Endothelial cell of umbilical vein (primary cell): ENCODE measurements around the gene TBC1D8. TPM values are rescaled to one million over a fixed set of nuclear protein-coding genes. Genes with fewer than 3 reads are reported as not detected.

Source experiments
- BruUV-seq: library from RNA; stranded (reverse); fragments of 400-500 nt; replicated peaks from 2 replicates; lab custom pipeline; 2021; lab: Mats Ljungman, UMichigan
- CTCF ChIA-PET: fragments of 300-600, 350-600 bp; sonication (Branson Sonifier 250); formaldehyde crosslinking; loops from one replicate; lab custom pipeline; 2021; ENCODE audit warnings: antibody characterized with exemption, inconsistent platforms; lab: Charles Lee
- POLR2A ChIA-PET: fragments of 300-600, 350-600 bp; sonication (Branson Sonifier 250); formaldehyde crosslinking; loops from one replicate; lab custom pipeline; 2021; ENCODE audit warnings: antibody characterized with exemption, inconsistent platforms; lab: Charles Lee
- DNase-seq: peaks from one replicate; pipeline ENCODE4 v3.0.0-alpha.2; 2011; ENCODE audit warnings: low read depth, low spot score
- FAIRE-seq: peaks from 2 replicates; lab custom pipeline; 2011; peaks lifted over from hg19 to GRCh38; lab: Jason Lieb, UNC
- H2AFZ ChIP-seq: 2 replicates; pipeline ENCODE4 v1.6.0; 2012; ENCODE audit warnings: low read depth, low read length, control low read depth, inconsistent platforms
- H3K27ac ChIP-seq: 2 replicates; pipeline ENCODE4 v1.5.1; 2011; ENCODE audit warnings: low read depth, mild to moderate bottlenecking, control low read depth, low read length, moderate library complexity; ENCODE audit not compliant: insufficient read depth
- H3K27me3 ChIP-seq, 2 experiments: 2 replicates each; pipeline versions ENCODE4 v1.6.0 to v1.6.1; 2011; ENCODE audit warnings: low read length in 2 of 2, mixed read lengths in 1 of 2; ENCODE audit not compliant: control insufficient read depth in 2 of 2, insufficient read depth in 2 of 2
- H3K36me3 ChIP-seq, 2 experiments: 2 replicates in 1 of 2; 3 replicates in 1 of 2; pipeline ENCODE4 v1.5.1; 2011; ENCODE audit warnings: low read length in 2 of 2, mild to moderate bottlenecking in 1 of 2, moderate library complexity in 1 of 2; ENCODE audit not compliant: control insufficient read depth in 2 of 2, insufficient read depth in 2 of 2; ENCODE audit errors: extremely low read depth in 1 of 2
- H3K4me1 ChIP-seq: 3 replicates; pipeline ENCODE4 v1.5.1; 2011; ENCODE audit warnings: mild to moderate bottlenecking, low read length; ENCODE audit not compliant: control insufficient read depth, insufficient read depth; ENCODE audit errors: extremely low read depth
- H3K4me2 ChIP-seq: 2 replicates; pipeline ENCODE4 v1.6.1; 2011; ENCODE audit warnings: low read length, control low read depth, mixed read lengths; ENCODE audit not compliant: insufficient read depth
- H3K4me3 ChIP-seq, 3 experiments: fragments of 200-600 bp in 1 of 3; sonication (generic), shearing (Covaris generic) in 1 of 3; replicated peaks in 1 of 3; 2 replicates each; pipeline ENCODE4 v1.5.1; 2011 to 2016; ENCODE audit warnings: control low read depth in 3 of 3, low read length in 3 of 3, mild to moderate bottlenecking in 2 of 3, inconsistent platforms in 1 of 3, low read depth in 1 of 3, moderate library complexity in 1 of 3; ENCODE audit not compliant: insufficient read depth in 1 of 3
- H3K79me2 ChIP-seq: 2 replicates; pipeline ENCODE4 v1.6.0; 2012; ENCODE audit warnings: low read length, inconsistent platforms; ENCODE audit not compliant: control insufficient read depth, insufficient read depth
- H3K9ac ChIP-seq: replicated peaks from 2 replicates; pipeline ENCODE3; 2011; ENCODE audit warnings: low read length, control low read depth; ENCODE audit not compliant: insufficient read depth; ENCODE audit errors: extremely low read depth
- H3K9me1 ChIP-seq: replicated peaks from 3 replicates; pipeline ENCODE4 v1.6.0; 2011; ENCODE audit warnings: mild to moderate bottlenecking, low read length; ENCODE audit not compliant: control insufficient read depth, insufficient read depth; ENCODE audit errors: extremely low read depth
- H3K9me3 ChIP-seq: replicated peaks from 2 replicates; pipeline ENCODE4 v1.5.1; 2012; ENCODE audit warnings: low read length, inconsistent platforms; ENCODE audit not compliant: control insufficient read depth, insufficient read depth
- H4K20me1 ChIP-seq: replicated peaks from 2 replicates; pipeline ENCODE3; 2011; ENCODE audit warnings: mild to moderate bottlenecking, low read length; ENCODE audit not compliant: control insufficient read depth, insufficient read depth; ENCODE audit errors: extremely low read depth
- EZH2 ChIP-seq: IDR thresholded peaks from 2 replicates; pipeline ENCODE4 v1.6.1; 2012; ENCODE audit warnings: borderline replicate concordance, low read depth, mild to moderate bottlenecking, moderate library complexity, low read length, inconsistent platforms; ENCODE audit not compliant: severe bottlenecking
- FOS ChIP-seq: IDR thresholded peaks from 2 replicates; pipeline ENCODE4 v1.6.1; 2011; ENCODE audit warnings: mild to moderate bottlenecking, low read length, moderate library complexity, borderline replicate concordance; ENCODE audit not compliant: insufficient read depth
- GATA2 ChIP-seq: IDR thresholded peaks from 2 replicates; pipeline ENCODE4 v1.7.0; 2011; ENCODE audit warnings: low read depth, mild to moderate bottlenecking, moderate library complexity, mixed read lengths, low read length; ENCODE audit not compliant: insufficient read length, insufficient read depth
- JUN ChIP-seq: IDR thresholded peaks from 2 replicates; pipeline ENCODE4 v1.6.1; 2011; ENCODE audit warnings: borderline replicate concordance, low read depth; ENCODE audit not compliant: insufficient read length, insufficient read depth
- MYC ChIP-seq: IDR thresholded peaks from one replicate; pipeline ENCODE4 v1.6.1; 2011; ENCODE audit warnings: mild to moderate bottlenecking, low read depth, low read length
- POLR2A ChIP-seq: IDR thresholded peaks from 2 replicates; pipeline ENCODE4 v1.6.1; 2012; ENCODE audit warnings: low read depth, mild to moderate bottlenecking, control low read depth, low read length
- POLR2AphosphoS5 ChIP-seq: IDR thresholded peaks from 2 replicates; pipeline ENCODE4 v1.6.1; 2012; ENCODE audit warnings: low read depth, mild to moderate bottlenecking, control low read depth, low read length, moderate library complexity; ENCODE audit not compliant: insufficient read depth
- dilution Hi-C: fragments of 300-500 bp; cut with MboI; formaldehyde crosslinking; loops from one replicate; pipeline ENCODE4 v1.15.0; 2019; ENCODE audit warnings: low sequenced_read_pairs; ENCODE audit not compliant: extremely low pct_ligation_motif_present
- intact Hi-C: fragments of 100-400 bp; cut with micrococcal nuclease; formaldehyde crosslinking; loops from one replicate; pipeline ENCODE4 v1.10.0; 2022
- polyA plus RNA-seq, 4 experiments: library from polyadenylated mRNA; depleted of rRNA in 3 of 4; stranded (reverse) in 3 of 4; unstranded in 1 of 4; fragments of >200 nt; gene quantifications; 2 replicates each; pipeline versions ENCODE4 v1.2.1 to v1.2.3, GENCODE V29; 2011 to 2012; ENCODE audit warnings: missing spikeins in 1 of 4
- total RNA-seq: library from RNA; stranded (reverse); gene quantifications from 2 replicates; pipeline ENCODE4 v1.2.3, GENCODE V29; 2021
- TF ChIP-seq, protein P1 (sequence below), 2 donors: IDR thresholded peaks; 1 replicate in 1 of 2; 2 replicates in 1 of 2; pipeline ENCODE4 v1.5.1; 2011; ENCODE audit warnings: low read length in 2 of 2, mild to moderate bottlenecking in 2 of 2, moderate library complexity in 2 of 2, control low read depth in 1 of 2, inconsistent platforms in 1 of 2, low read depth in 1 of 2; ENCODE audit not compliant: insufficient read depth in 1 of 2; ENCODE audit errors: extremely low read depth in 1 of 2
- TF ChIP-seq, protein P2 (sequence below): IDR thresholded peaks from 2 replicates; pipeline ENCODE4 v1.6.1; 2011; ENCODE audit not compliant: insufficient read depth, insufficient read length

Gene TBC1D8
- total and polyA plus RNA-seq, 2 donors (not counting 3 experiments of a cell fraction or from before 2014, with no cell fraction given): 28.5 to 32.1 TPM

DNA sequence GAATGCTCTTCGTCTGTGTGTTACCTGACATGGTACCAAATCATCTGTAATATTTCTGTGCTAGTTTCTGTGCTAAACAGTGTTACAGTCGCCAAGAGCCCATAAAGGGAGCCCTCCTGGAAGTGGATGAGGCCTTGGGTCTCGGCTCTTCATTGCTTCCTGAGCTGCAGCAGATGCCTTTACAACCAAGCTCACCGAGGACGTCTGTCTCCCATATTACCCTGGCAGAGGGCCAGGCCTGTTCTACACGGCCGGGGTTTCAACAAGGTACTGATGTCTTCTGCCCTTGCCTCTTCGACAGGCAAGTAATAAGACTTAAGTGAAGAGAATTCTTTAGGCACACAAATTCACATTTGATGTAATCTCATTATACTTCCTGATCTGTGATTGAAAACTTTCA is 132.2 kb downstream of the TBC1D8 start:
- FAIRE-seq (no peak), DNase-seq (no peak)
- no TSS peak for BruUV-seq
- dilution Hi-C loops: no loop called here
- TF ChIP-seq MYC: no peak
- no peak for TF ChIP-seq POLR2A
- TF ChIP-seq, protein P1, sequence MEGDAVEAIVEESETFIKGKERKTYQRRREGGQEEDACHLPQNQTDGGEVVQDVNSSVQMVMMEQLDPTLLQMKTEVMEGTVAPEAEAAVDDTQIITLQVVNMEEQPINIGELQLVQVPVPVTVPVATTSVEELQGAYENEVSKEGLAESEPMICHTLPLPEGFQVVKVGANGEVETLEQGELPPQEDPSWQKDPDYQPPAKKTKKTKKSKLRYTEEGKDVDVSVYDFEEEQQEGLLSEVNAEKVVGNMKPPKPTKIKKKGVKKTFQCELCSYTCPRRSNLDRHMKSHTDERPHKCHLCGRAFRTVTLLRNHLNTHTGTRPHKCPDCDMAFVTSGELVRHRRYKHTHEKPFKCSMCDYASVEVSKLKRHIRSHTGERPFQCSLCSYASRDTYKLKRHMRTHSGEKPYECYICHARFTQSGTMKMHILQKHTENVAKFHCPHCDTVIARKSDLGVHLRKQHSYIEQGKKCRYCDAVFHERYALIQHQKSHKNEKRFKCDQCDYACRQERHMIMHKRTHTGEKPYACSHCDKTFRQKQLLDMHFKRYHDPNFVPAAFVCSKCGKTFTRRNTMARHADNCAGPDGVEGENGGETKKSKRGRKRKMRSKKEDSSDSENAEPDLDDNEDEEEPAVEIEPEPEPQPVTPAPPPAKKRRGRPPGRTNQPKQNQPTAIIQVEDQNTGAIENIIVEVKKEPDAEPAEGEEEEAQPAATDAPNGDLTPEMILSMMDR (IDR thresholded peaks at IDR 0.05; ENCODE audit: extremely low read depth in 1 of 2, insufficient read depth in 1 of 2, low read depth in 1 of 2, low read length in 2 of 2): no peak
- TF ChIP-seq, protein P2, sequence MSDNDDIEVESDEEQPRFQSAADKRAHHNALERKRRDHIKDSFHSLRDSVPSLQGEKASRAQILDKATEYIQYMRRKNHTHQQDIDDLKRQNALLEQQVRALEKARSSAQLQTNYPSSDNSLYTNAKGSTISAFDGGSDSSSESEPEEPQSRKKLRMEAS: no peak
- no peak for TF ChIP-seq POLR2AphosphoS5
- TF ChIP-seq GATA2: no peak
- TF ChIP-seq JUN: no peak
- TF ChIP-seq FOS: no peak
- TF ChIP-seq EZH2: no peak
- Histone ChIP-seq H3K27me3 (no peaks in the 10 kb centered on the region), H3K4me2 (no peak overlapping the region), H2AFZ (no peak overlapping the region), H3K79me2 (no peaks in the 10 kb centered on the region), H3K9ac (no peak overlapping the region), H3K9me1 (no peaks in the 10 kb centered on the region), H3K4me1 (no peaks in the 10 kb centered on the region), H4K20me1 (no peaks in the 10 kb centered on the region), H3K36me3 (peaks cover 3 to 11% of the 10 kb centered on the region in 2 experiments), H3K27ac (no peak overlapping the region), H3K9me3 (no peaks in the 10 kb centered on the region), H3K4me3 (no peak overlapping the region)
- ChIA-PET CTCF (interaction anchor here (1.1 kb wide), 1 partner anchor 186 kb away, joined by 6 read pairs; no protein-coding TSS in a partner anchor), POLR2A (no interaction called here)
- intact Hi-C loops: no loop called here
